HG02678 (cell line): ENCODE data around the gene IQCH.

ENCODE experiments used
- ATAC-seq: cut with Tn5 transposase; IDR thresholded peaks from one replicate; pipeline ENCODE4 v1.9.1; 2021; ENCODE audit warnings: mild to moderate bottlenecking, moderate library complexity; ENCODE audit not compliant: unreplicated experiment

The IQCH gene

GRCh38 chr15:67254238-67255175 is at the start of gene IQCH, which contains the start of gene AAGAB:
Gene IQCH, plus strand, starts transcription at chr15:67254786. Its CDS starts 111 bp downstream, at chr15:67254897.
Gene AAGAB, minus strand, starts transcription at chr15:67254661. Its CDS starts 30 bp downstream, at chr15:67254631.
- ATAC-seq: peak; percentile 94

- ATAC-seq: no peak
These were observed 46.9 kb upstream of the IQCH start for GRCh38 chr15:67207555-67208207.

GRCh38 chr15:67208396-67208795 is 46.2 kb upstream of the IQCH start:
- no peak for ATAC-seq

- no peak for ATAC-seq
These were observed 43.9 kb upstream of the IQCH start for GRCh38 chr15:67210555-67211168.

- ATAC-seq: no peak
These were observed 41.8 kb upstream of the IQCH start for GRCh38 chr15:67212684-67213367.

GRCh38 chr15:67215102-67215501 is 39.5 kb upstream of the IQCH start:
- ATAC-seq: no peak

- no peak for ATAC-seq
These were observed 37.7 kb upstream of the IQCH start for GRCh38 chr15:67216859-67217258.

GRCh38 chr15:67218428-67218827 is 36.2 kb upstream of the IQCH start:
- ATAC-seq: no peak

- no peak for ATAC-seq
These were observed 35.3 kb upstream of the IQCH start for GRCh38 chr15:67219288-67219687.

GRCh38 chr15:67224889-67225288 is 29.7 kb upstream of the IQCH start:
- no peak for ATAC-seq

GRCh38 chr15:67225336-67225735 is 29.2 kb upstream of the IQCH start:
- no peak for ATAC-seq

- ATAC-seq: no peak
These were observed 27.2 kb upstream of the IQCH start for GRCh38 chr15:67227431-67227830.

- no peak for ATAC-seq
These were observed 26.7 kb upstream of the IQCH start for GRCh38 chr15:67227846-67228245.

- no peak for ATAC-seq
These were observed 26.3 kb upstream of the IQCH start for GRCh38 chr15:67228286-67228685.

GRCh38 chr15:67230504-67230903 is 24.1 kb upstream of the IQCH start:
- ATAC-seq: no peak

- no peak for ATAC-seq
These were observed 22.0 kb upstream of the IQCH start for GRCh38 chr15:67232591-67232990.

- ATAC-seq: peak; percentile 7
These were observed 14.1 kb upstream of the IQCH start for GRCh38 chr15:67240235-67241131.

- peak; percentile 84 for ATAC-seq
These were observed 13.3 kb upstream of the IQCH start for GRCh38 chr15:67241132-67241855.

- ATAC-seq: no peak
These were observed 11.9 kb upstream of the IQCH start for GRCh38 chr15:67242708-67243111.
